GM12878 (cell line): ENCODE measurements around the gene UBAC2. TPM values are rescaled to one million over a fixed set of nuclear protein-coding genes. Genes with fewer than 3 reads are reported as not detected.

Experiments used
- BCL11A ChIP-seq: IDR thresholded peaks from 2 replicates; pipeline ENCODE4 v1.6.1; 2011; ENCODE audit warnings: low read depth, low read length
- BRCA1 ChIP-seq: IDR thresholded peaks from 2 replicates; pipeline ENCODE4 v1.6.1; 2011; ENCODE audit warnings: low read depth, low read length, improper control_type of control experiment
- CHD1 ChIP-seq: IDR thresholded peaks from 2 replicates; pipeline ENCODE4 v1.6.1; 2012; ENCODE audit warnings: low read depth, low read length, improper control_type of control experiment
- E2F8 ChIP-seq: fragments of 450-650 bp; IDR thresholded peaks from 2 replicates; pipeline ENCODE4 v1.6.1; 2018; ENCODE audit warnings: mild to moderate bottlenecking, low read depth, moderate library complexity; ENCODE audit not compliant: partially characterized antibody
- EED ChIP-seq: sonication (generic); IDR thresholded peaks from 2 replicates; pipeline ENCODE4 v1.6.1; 2016; ENCODE audit warnings: antibody characterized with exemption, low read depth
- ETV6 ChIP-seq, 2 experiments: fragments of 450-650 bp in 1 of 2; IDR thresholded peaks in 1 of 2; conservative IDR thresholded peaks in 1 of 2; 2 replicates each; pipeline ENCODE4 v1.6.1; 2014; ENCODE audit warnings: antibody characterized with exemption in 1 of 2, borderline replicate concordance in 1 of 2, low read depth in 1 of 2, mild to moderate bottlenecking in 1 of 2, moderate library complexity in 1 of 2
- GATAD2B ChIP-seq: fragments of 450-650 bp; conservative IDR thresholded peaks from 2 replicates; pipeline ENCODE4 v1.6.1; 2017; ENCODE audit warnings: low read depth, mild to moderate bottlenecking, moderate library complexity
- HCFC1 ChIP-seq: fragments of 150-350 bp; IDR thresholded peaks from 2 replicates; pipeline ENCODE4 v1.6.1; 2014; ENCODE audit warnings: low read length
- HDGF ChIP-seq: fragments of 450-650 bp; IDR thresholded peaks from 2 replicates; pipeline ENCODE4 v1.6.1; 2016; ENCODE audit warnings: antibody characterized with exemption
- IKZF1 ChIP-seq: fragments of 450-650 bp; conservative IDR thresholded peaks from 2 replicates; pipeline ENCODE4 v1.6.1; 2017; ENCODE audit warnings: antibody characterized with exemption, mild to moderate bottlenecking
- IRF4 ChIP-seq: IDR thresholded peaks from 2 replicates; pipeline ENCODE4 v1.6.1; 2011; ENCODE audit warnings: low read depth, low read length
- IRF5 ChIP-seq: fragments of 450-650 bp; IDR thresholded peaks from 2 replicates; pipeline ENCODE4 v1.6.1; 2017; ENCODE audit warnings: borderline replicate concordance
- KDM1A ChIP-seq: fragments of 200-600 bp; sonication (generic); IDR thresholded peaks from 2 replicates; pipeline ENCODE4 v1.6.1; 2016; ENCODE audit warnings: borderline replicate concordance
- MLLT1 ChIP-seq: fragments of 450-650 bp; IDR thresholded peaks from 2 replicates; pipeline ENCODE4 v1.6.1; 2016; ENCODE audit warnings: mild to moderate bottlenecking
- MYB ChIP-seq: fragments of 150-350 bp; IDR thresholded peaks from 2 replicates; pipeline ENCODE4 v1.6.1; 2014; ENCODE audit warnings: mild to moderate bottlenecking, low read depth, low read length, borderline replicate concordance
- NFIC ChIP-seq: IDR thresholded peaks from 2 replicates; pipeline ENCODE4 v1.6.1; 2012; ENCODE audit warnings: low read depth, mild to moderate bottlenecking, inconsistent platforms, low read length, moderate library complexity
- PBX3 ChIP-seq: IDR thresholded peaks from 2 replicates; pipeline ENCODE4 v1.6.1; 2011; ENCODE audit warnings: mild to moderate bottlenecking, low read depth, low read length, moderate library complexity; ENCODE audit not compliant: insufficient replicate concordance
- RUNX3 ChIP-seq: IDR thresholded peaks from 2 replicates; pipeline ENCODE4 v1.6.1; 2012; ENCODE audit warnings: low read length, inconsistent platforms
- SIN3A ChIP-seq: IDR thresholded peaks from 2 replicates; pipeline ENCODE4 v1.6.1; 2012; ENCODE audit warnings: low read depth, low read length, improper control_type of control experiment
- SMAD1 ChIP-seq: fragments of 450-650 bp; IDR thresholded peaks from 2 replicates; pipeline ENCODE4 v1.6.1; 2018; ENCODE audit warnings: mild to moderate bottlenecking, low read depth; ENCODE audit not compliant: partially characterized antibody
- SMAD5 ChIP-seq: IDR thresholded peaks from 2 replicates; pipeline ENCODE4 v1.6.1; 2016; ENCODE audit warnings: antibody characterized with exemption, low read depth
- SUZ12 ChIP-seq: fragments of 200-600 bp; sonication (generic); IDR thresholded peaks from one replicate; pipeline ENCODE4 v1.6.1; 2018; ENCODE audit warnings: antibody characterized with exemption, mild to moderate bottlenecking; ENCODE audit not compliant: unreplicated experiment
- USF1 ChIP-seq: IDR thresholded peaks from 2 replicates; pipeline ENCODE4 v1.6.1; 2011; ENCODE audit warnings: borderline replicate concordance, low read depth, mild to moderate bottlenecking, moderate library complexity, mixed read lengths, low read length; ENCODE audit not compliant: insufficient read depth; ENCODE audit errors: extremely low read length
- ZNF622 ChIP-seq: fragments of 450-650 bp; IDR thresholded peaks from 2 replicates; pipeline ENCODE4 v1.6.1; 2017; ENCODE audit warnings: mild to moderate bottlenecking, inconsistent platforms
- polyA plus RNA-seq, 11 experiments: library from polyadenylated mRNA; depleted of rRNA in 4 of 11; unstranded in 6 of 11; stranded (reverse) in 5 of 11; fragments of >200 nt; fragmentation: Nextera tagmentation in 4 of 11; fragmentation: Illumina TruSeq in 1 of 11; extraction: Ambion mirVana in 4 of 11; extraction: Trizol in 1 of 11; gene quantifications; 1 replicate in 1 of 11; 2 replicates in 10 of 11; pipeline versions ENCODE4 v1.2.1 to v1.2.3, GENCODE V29; 2011 to 2016; ENCODE audit warnings: inconsistent platforms in 2 of 11, missing spikeins in 2 of 11, low read depth in 1 of 11
- total RNA-seq, 4 experiments: library from RNA; depleted of rRNA in 3 of 4; stranded (reverse); fragments of >200 nt in 3 of 4; fragmentation: Illumina TruSeq in 1 of 4; extraction: Trizol in 1 of 4; gene quantifications; 2 replicates each; pipeline versions ENCODE4 v1.2.1 to v1.2.3, GENCODE V29; 2013 to 2021

UBAC2 gene
- total and polyA plus RNA-seq, 10 of the 15 experiments (the other 5 are each of a cell fraction or from before 2014, with no cell fraction given) = 3.0 to 54.6 (median 17.4) TPM

GRCh38 chr13:99256709-99257108, 56.1 kb downstream of the UBAC2 start (continued):
- TF ChIP-seq MYB = no peak
- TF ChIP-seq RUNX3 = peak; percentile 44; the same call in 1 of the 2 replicates
- TF ChIP-seq SIN3A = no peak
- no peak for TF ChIP-seq SUZ12
- TF ChIP-seq SMAD1 = no peak
- TF ChIP-seq CHD1 = no peak
- no peak for TF ChIP-seq GATAD2B
- TF ChIP-seq MLLT1 = 0 out of 2 replicates have a peak, but pooled peaks have one; percentile 17
- TF ChIP-seq ZNF622 = no peak
- no peak for TF ChIP-seq PBX3
- TF ChIP-seq HDGF = no peak
- no peak for TF ChIP-seq ETV6 (conservative IDR thresholded peaks at IDR 0.05 in 1 of 2, IDR thresholded peaks at IDR 0.05 in 1 of 2; ENCODE audit: borderline replicate concordance in 1 of 2, low read depth in 1 of 2)
- no peak for TF ChIP-seq IRF4
- TF ChIP-seq NFIC = no peak
- no peak for TF ChIP-seq BRCA1
- no peak for TF ChIP-seq IRF5
- TF ChIP-seq SMAD5 = no peak
- no peak for TF ChIP-seq USF1
- no peak for TF ChIP-seq KDM1A
- no peak for TF ChIP-seq HCFC1
- no peak for TF ChIP-seq EED
- no peak for TF ChIP-seq BCL11A
- no peak for TF ChIP-seq E2F8
- 0 out of 2 replicates have a peak, but pooled peaks have one; percentile 20 for TF ChIP-seq IKZF1
